GM12874 (cell line): ENCODE measurements around the gene EVA1C.

Source experiments
- TF ChIP-seq, protein P1 (sequence below): IDR thresholded peaks from 2 replicates; pipeline ENCODE4 v1.5.1; 2011; ENCODE audit warnings: low read depth, mild to moderate bottlenecking, control low read depth, low read length, moderate library complexity; ENCODE audit not compliant: insufficient read depth

The EVA1C gene

GRCh38 chr21:32455548-32455947 is 43.0 kb downstream of the EVA1C start:
- TF ChIP-seq, protein P1, sequence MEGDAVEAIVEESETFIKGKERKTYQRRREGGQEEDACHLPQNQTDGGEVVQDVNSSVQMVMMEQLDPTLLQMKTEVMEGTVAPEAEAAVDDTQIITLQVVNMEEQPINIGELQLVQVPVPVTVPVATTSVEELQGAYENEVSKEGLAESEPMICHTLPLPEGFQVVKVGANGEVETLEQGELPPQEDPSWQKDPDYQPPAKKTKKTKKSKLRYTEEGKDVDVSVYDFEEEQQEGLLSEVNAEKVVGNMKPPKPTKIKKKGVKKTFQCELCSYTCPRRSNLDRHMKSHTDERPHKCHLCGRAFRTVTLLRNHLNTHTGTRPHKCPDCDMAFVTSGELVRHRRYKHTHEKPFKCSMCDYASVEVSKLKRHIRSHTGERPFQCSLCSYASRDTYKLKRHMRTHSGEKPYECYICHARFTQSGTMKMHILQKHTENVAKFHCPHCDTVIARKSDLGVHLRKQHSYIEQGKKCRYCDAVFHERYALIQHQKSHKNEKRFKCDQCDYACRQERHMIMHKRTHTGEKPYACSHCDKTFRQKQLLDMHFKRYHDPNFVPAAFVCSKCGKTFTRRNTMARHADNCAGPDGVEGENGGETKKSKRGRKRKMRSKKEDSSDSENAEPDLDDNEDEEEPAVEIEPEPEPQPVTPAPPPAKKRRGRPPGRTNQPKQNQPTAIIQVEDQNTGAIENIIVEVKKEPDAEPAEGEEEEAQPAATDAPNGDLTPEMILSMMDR: no peak

DNA sequence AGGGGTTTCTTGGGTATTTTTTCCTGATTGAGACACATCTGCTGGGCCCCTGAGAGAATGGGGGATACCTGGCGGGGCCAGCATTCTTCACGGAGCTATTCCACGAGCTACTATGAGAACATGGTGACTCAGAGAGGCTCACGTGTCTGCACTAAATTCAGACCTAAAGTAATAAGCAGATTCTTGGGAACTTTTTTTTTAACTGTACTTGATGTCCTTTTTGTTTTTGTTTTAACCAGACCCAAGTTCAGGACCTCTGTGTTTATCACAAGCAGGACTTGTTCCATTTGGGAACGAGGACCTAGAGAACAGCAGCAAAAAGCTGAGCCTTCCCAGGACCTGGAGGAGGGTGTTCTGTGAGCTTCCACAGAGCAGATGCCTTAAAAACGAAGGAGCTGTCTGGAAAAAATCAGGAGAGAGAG is 44.0 kb downstream of the EVA1C start:
- TF ChIP-seq, protein P1: no peak

GRCh38 chr21:32457360-32457840 is 44.9 kb downstream of the EVA1C start:
- TF ChIP-seq, protein P1: no peak

- TF ChIP-seq, protein P1: no peak
Measured at GRCh38 chr21:32457962-32458361, 45.5 kb downstream of the EVA1C start.

DNA sequence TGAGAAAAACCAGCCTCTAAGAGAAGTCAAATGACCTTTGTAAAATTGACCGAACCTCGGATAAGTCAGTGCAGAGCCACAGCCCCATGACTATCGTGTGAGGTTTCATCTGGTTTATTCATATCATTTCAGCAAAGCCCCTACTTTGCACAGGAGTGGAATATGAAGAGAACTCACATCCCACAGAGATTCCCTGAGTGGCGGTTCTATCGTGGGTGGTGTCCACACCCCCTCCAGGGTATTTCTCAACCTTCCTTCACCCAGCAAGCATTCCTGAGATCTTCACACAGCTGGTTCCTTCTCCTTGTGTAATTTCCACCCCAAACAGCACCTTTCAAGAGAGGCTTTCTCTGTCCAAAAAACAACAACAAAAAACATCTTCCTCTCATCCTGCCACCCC is 47.5 kb downstream of the EVA1C start:
- TF ChIP-seq, protein P1: no peak

GRCh38 chr21:32461503-32461902 is 49.0 kb downstream of the EVA1C start:
- TF ChIP-seq, protein P1: no peak

GRCh38 chr21:32463367-32463766 is 50.9 kb downstream of the EVA1C start:
- TF ChIP-seq, protein P1: no peak

DNA sequence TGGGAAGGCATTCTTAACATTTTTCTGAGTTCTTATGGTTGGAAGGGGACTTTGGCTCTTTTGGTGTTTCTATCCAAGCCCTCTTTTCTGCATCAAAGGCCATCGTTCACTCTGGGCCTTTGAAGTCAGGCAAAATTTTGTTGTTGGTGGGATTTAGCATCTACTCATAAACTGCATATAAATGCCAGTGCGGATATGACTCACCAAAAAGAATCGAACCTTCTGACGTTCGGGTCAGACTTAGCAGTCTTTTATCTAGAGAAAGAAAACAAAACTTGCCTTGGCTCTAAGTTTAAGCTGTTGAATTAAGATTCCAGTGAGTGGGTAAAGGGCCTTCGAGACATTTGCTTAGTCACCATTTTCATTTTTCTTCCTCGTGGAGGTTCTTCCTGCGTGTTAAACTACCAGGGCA is 51.4 kb downstream of the EVA1C start:
- TF ChIP-seq, protein P1: no peak
